GM21576 (cell line): Measurements from ENCODE around the gene GADL1.

Source experiments
- ATAC-seq: cut with Tn5 transposase; IDR thresholded peaks from one replicate; pipeline ENCODE4 v1.9.1; 2021; ENCODE audit warnings: mild to moderate bottlenecking, moderate library complexity; ENCODE audit not compliant: unreplicated experiment

The GADL1 gene

GRCh38 chr3:30681649-30682211 lies 212.7 kb downstream of the GADL1 start:
- ATAC-seq, result no peak

- ATAC-seq, result no peak
Observed at GRCh38 chr3:30680789-30681648, 213.4 kb downstream of the GADL1 start.

GRCh38 chr3:30679045-30679444 lies 215.4 kb downstream of the GADL1 start:
- ATAC-seq, result no peak

- no peak for ATAC-seq
Observed at GRCh38 chr3:30677347-30677685, 217.1 kb downstream of the GADL1 start.

GRCh38 chr3:30676424-30677346 lies 217.8 kb downstream of the GADL1 start:
- ATAC-seq, result no peak
